OCI-M1 (cell line): ENCODE data around the gene SH3D21.

Source experiments
- DNase-seq: peaks from one replicate; lab custom pipeline; 2025; lab: John Stamatoyannopoulos, UW

SH3D21 gene

GRCh38 chr1:36330940-36331339 is 24.8 kb downstream of the SH3D21 start:
- DNase-seq, result no peak

GRCh38 chr1:36337830-36338229 is 31.7 kb downstream of the SH3D21 start:
- DNase-seq, result no peak

- no peak for DNase-seq
Observed at GRCh38 chr1:36339215-36339614, 33.0 kb downstream of the SH3D21 start.

- DNase-seq, result no peak
Observed at GRCh38 chr1:36339615-36340014, 33.4 kb downstream of the SH3D21 start.

- DNase-seq, result no peak
Observed at GRCh38 chr1:36341626-36342320, 35.6 kb downstream of the SH3D21 start.

GRCh38 chr1:36342426-36343185 is 36.4 kb downstream of the SH3D21 start:
- peak; percentile 24 for DNase-seq

GRCh38 chr1:36343651-36344394 is 37.7 kb downstream of the SH3D21 start:
- no peak for DNase-seq

GRCh38 chr1:36344395-36344680 is 38.2 kb downstream of the SH3D21 start:
- DNase-seq, result no peak

GRCh38 chr1:36345353-36345752 is 39.2 kb downstream of the SH3D21 start:
- no peak for DNase-seq

GRCh38 chr1:36346741-36347370 is 40.7 kb downstream of the SH3D21 start:
- no peak for DNase-seq

GRCh38 chr1:36349241-36349671 is 43.1 kb downstream of the SH3D21 start:
- no peak for DNase-seq

GRCh38 chr1:36349839-36350238 is 43.7 kb downstream of the SH3D21 start:
- DNase-seq, result no peak

GRCh38 chr1:36350659-36351226 is 44.6 kb downstream of the SH3D21 start:
- DNase-seq, result no peak

GRCh38 chr1:36351227-36351977 is 45.2 kb downstream of the SH3D21 start:
- no peak for DNase-seq

GRCh38 chr1:36352125-36352909 is 46.1 kb downstream of the SH3D21 start:
- DNase-seq, result no peak

GRCh38 chr1:36352910-36353878 is 47.0 kb downstream of the SH3D21 start:
- DNase-seq, result no peak

- DNase-seq, result no peak
Observed at GRCh38 chr1:36354486-36354885, 48.3 kb downstream of the SH3D21 start.

GRCh38 chr1:36355811-36356210 is 49.6 kb downstream of the SH3D21 start:
- DNase-seq, result no peak

- no peak for DNase-seq
Observed at GRCh38 chr1:36358514-36359084, 52.4 kb downstream of the SH3D21 start.
